Activated T-helper 2 cell treated with anti-CD3 and anti-CD28 coated beads, Interferon-gamma antibody, Interleukin-2, Interleukin-4, amounts not matched to agents 10 μg/mL and 5 μg/mL and 100 μg/mL, durations not matched to agents 14 hours and 24 hours and 36 hours (primary cell): Measurements from ENCODE around the gene PSRC1. TPM values are rescaled to one million over a fixed set of nuclear protein-coding genes. Genes with fewer than 3 reads are reported as not detected.

Source experiments
- DNase-seq: peaks from one replicate; pipeline ENCODE4 v3.0.0; 2021; ENCODE audit warnings: low spot score
- H3K27ac Mint-ChIP-seq: one replicate; pipeline ENCODE4 v1.8.0; 2021; ENCODE audit warnings: mixed read lengths
- H3K27me3 Mint-ChIP-seq: one replicate; pipeline ENCODE4 v1.8.0; 2021; ENCODE audit warnings: low read depth, mixed read lengths
- H3K36me3 Mint-ChIP-seq: one replicate; pipeline ENCODE4 v1.8.0; 2021; ENCODE audit warnings: low read depth, mixed read lengths
- H3K4me1 Mint-ChIP-seq: one replicate; pipeline ENCODE4 v1.8.0; 2021; ENCODE audit warnings: low read depth, mixed read lengths
- H3K4me3 Mint-ChIP-seq: one replicate; pipeline ENCODE4 v1.8.0; 2021; ENCODE audit warnings: low read depth, mild to moderate bottlenecking, moderate library complexity, mixed read lengths
- H3K9me3 Mint-ChIP-seq: one replicate; pipeline ENCODE4 v1.8.0; 2021; ENCODE audit warnings: mixed read lengths
- intact Hi-C: fragments of 100-400 bp; cut with micrococcal nuclease; formaldehyde crosslinking; loops from one replicate; pipeline ENCODE4 v1.15.1; 2023
- total RNA-seq: library from RNA; stranded (reverse); gene quantifications from 2 replicates; pipeline ENCODE4 v1.2.3, GENCODE V29; 2022

PSRC1 gene
- total RNA-seq, 1 donor from 2014 or later, result 7.8 TPM

DNA sequence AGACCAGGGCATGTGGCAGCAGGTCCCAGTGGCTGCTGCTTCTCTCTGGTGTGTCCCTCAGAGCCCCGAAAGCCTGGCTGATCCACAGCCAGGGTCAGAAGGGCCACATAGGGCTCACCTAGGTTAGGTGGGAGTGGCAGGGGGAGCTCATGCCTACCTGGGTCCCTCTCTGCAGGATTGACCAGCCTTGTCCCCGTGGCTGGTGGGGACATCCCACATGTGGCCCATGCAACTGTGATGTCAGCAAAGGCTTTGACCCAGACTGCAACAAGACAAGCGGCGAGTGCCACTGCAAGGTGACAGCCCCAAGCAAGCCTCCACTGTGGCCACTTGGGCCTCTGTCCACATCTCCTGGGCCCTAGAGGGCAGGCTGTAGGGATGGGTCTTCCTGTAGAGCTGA, 17.9 kb downstream of the PSRC1 start:
- no peak overlapping the region for H3K27ac Mint-ChIP-seq
- no peak for DNase-seq
- H3K9me3 Mint-ChIP-seq, result no peaks in the 10 kb centered on the region
- H3K36me3 Mint-ChIP-seq, result no peaks in the 10 kb centered on the region
- no peaks in the 10 kb centered on the region for H3K4me1 Mint-ChIP-seq
- no peaks in the 10 kb centered on the region for H3K27me3 Mint-ChIP-seq
- intact Hi-C loops, result no loop called here
- H3K4me3 Mint-ChIP-seq, result no peak overlapping the region

DNA sequence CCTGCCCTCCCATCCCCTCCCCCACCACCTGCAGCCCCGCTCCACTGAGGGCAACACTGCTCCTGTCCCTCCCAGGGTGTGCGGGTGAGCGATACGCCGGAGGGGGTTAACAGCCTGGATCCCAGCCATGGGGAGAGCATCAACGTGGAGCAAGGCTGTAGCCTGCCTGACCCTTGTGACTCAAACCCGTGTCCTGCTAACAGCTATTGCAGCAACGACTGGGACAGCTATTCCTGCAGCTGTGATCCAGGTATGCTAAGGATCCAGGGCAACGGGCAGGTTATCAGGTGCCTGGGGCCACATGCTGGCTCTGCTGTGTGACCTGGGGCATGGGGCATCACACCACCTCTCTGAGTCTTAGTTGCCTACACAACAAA, 18.6 kb downstream of the PSRC1 start:
- no peaks in the 10 kb centered on the region for H3K4me1 Mint-ChIP-seq
- no peaks in the 10 kb centered on the region for H3K36me3 Mint-ChIP-seq
- no peak overlapping the region for H3K4me3 Mint-ChIP-seq
- intact Hi-C loops, result no loop called here
- no peaks in the 10 kb centered on the region for H3K9me3 Mint-ChIP-seq
- H3K27me3 Mint-ChIP-seq, result no peaks in the 10 kb centered on the region
- H3K27ac Mint-ChIP-seq, result no peak overlapping the region
- DNase-seq, result no peak

DNA sequence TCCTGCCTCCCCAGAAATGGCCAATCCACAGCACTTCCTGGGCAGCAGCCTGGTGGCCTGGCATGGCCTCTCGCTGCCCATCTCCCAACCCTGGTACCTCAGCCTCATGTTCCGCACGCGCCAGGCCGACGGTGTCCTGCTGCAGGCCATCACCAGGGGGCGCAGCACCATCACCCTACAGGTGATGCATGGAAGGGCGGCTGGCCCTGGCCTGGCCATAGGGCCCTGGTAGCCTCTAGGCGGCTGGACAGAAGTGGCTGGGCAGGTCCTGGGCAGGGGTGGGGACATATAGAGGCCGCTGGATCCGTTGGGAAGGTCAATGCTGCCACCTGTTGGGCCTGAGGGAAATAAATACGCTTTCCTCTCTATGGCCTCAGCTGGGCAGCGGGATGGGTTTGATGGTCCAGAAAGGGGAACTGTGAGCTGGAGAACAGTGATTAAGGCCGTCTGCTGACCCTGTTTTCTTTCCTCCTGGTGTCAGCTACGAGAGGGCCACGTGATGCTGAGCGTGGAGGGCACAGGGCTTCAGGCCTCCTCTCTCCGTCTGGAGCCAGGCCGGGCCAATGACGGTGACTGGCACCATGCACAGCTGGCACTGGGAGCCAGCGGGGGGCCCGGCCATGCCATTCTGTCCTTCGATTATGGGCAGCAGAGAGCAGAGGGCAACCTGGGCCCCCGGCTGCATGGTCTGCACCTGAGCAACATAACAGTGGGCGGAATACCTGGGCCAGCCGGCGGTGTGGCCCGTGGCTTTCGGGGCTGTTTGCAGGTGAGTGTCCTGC, 19.2 kb downstream of the PSRC1 start:
- H3K27ac Mint-ChIP-seq, result no peak overlapping the region
- intact Hi-C loops, result loop anchor here (1.0 kb wide), 2 partner anchors 136 to 269 kb away; no protein-coding TSS in a partner anchor
- peak; percentile 74 for DNase-seq
- H3K36me3 Mint-ChIP-seq, result no peaks in the 10 kb centered on the region
- no peak overlapping the region for H3K4me3 Mint-ChIP-seq
- H3K9me3 Mint-ChIP-seq, result no peaks in the 10 kb centered on the region
- no peaks in the 10 kb centered on the region for H3K4me1 Mint-ChIP-seq
- no peaks in the 10 kb centered on the region for H3K27me3 Mint-ChIP-seq

DNA sequence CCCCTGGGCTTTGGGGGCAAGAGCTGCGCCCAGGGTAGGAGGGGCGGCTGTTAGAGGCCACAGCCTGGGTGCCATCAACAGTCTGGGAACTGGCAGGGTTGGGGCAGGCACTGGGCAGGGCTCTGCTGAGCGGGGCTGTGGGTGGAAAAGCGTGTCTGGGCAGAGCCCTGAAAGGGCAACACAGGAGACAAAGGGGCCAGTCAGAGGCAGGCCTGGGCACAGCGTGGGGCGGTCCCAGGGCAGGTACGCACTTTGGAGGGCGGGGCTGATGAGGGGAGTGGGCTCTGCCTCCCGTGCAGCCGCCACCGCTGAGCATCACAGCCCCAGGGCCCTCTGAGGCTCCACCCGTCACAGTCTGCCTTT, 19.7 kb downstream of the PSRC1 start:
- Mint-ChIP-seq H3K27ac (no peak overlapping the region), H3K27me3 (no peaks in the 10 kb centered on the region), H3K4me3 (no peak overlapping the region), H3K36me3 (no peaks in the 10 kb centered on the region), H3K9me3 (no peaks in the 10 kb centered on the region), H3K4me1 (no peaks in the 10 kb centered on the region)
- intact Hi-C loops, result loop anchor here (1.0 kb wide), 2 partner anchors 136 to 269 kb away; no protein-coding TSS in a partner anchor
- DNase-seq, result no peak

DNA sequence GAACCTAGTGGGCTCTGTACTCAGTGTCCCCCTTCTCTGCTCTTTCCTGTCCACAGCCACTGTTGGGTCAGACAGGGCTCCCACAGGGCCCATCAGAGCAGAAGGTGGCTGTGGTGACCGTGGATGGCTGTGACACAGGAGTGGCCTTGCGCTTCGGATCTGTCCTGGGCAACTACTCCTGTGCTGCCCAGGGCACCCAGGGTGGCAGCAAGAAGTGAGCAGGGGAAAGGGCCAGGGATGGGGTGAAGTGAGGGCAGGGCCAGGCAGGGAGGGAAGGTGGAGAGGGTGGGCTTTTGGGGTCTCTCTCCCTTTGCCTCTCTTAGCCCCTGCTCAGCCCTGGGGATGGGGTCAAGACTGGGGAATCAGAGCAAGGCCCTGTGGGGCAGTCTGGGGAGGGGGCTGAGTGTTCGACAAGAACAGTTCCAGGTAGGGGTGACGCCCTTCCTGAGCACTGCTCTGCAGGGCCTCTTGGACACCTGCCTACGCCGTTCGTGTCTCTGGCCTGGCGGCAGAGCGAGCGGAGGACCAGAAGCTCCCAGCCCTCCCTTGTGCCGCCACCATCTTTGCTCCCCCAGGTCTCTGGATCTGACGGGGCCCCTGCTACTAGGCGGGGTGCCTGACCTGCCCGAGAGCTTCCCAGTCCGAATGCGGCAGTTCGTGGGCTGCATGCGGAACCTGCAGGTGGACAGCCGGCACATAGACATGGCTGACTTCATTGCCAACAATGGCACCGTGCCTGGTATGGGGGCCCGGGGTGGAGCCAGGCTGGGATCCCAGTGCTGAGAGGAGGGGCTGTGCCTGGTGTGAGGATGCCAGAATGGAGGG, 20.5 kb downstream of the PSRC1 start:
- Mint-ChIP-seq H3K4me3 (no peak overlapping the region), H3K4me1 (no peaks in the 10 kb centered on the region), H3K36me3 (no peaks in the 10 kb centered on the region), H3K27ac (no peak overlapping the region), H3K9me3 (no peaks in the 10 kb centered on the region), H3K27me3 (no peaks in the 10 kb centered on the region)
- intact Hi-C loops, result loop anchor here (1.0 kb wide), 2 partner anchors 137 to 270 kb away; no protein-coding TSS in a partner anchor
- DNase-seq, result no peak

DNA sequence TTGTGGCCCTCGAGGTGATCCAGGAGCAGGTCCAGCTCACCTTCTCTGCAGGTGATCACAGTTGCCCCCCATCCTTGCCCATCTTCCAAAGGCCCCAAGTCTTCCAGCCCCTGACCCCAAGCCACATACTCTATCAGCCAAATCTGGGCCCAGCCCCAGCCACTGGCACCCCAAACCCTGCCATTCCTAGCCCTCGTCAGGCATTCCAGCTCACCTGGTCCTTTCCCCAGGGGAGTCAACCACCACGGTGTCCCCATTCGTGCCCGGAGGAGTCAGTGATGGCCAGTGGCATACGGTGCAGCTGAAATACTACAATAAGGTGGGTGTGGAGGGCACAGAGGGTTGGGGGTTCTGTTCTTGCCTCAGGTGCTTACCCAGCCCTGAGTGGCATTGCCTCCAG, 21.4 kb downstream of the PSRC1 start:
- H3K9me3 Mint-ChIP-seq, result no peaks in the 10 kb centered on the region
- no peaks in the 10 kb centered on the region for H3K4me1 Mint-ChIP-seq

DNA sequence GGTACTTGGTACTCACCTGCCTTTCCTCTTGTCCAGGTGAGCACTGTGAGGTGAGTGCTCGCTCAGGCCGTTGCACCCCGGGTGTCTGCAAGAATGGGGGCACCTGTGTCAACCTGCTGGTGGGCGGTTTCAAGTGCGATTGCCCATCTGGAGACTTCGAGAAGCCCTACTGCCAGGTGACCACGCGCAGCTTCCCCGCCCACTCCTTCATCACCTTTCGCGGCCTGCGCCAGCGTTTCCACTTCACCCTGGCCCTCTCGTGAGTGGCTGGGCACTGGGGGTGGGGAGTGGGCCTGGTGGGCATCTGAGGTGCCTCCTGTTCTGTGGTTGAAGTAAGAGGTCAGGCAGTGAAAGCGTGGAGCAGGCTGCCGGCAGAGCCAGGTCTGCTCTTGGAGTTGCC, 21.9 kb downstream of the PSRC1 start:
- Mint-ChIP-seq H3K4me3 (no peak overlapping the region), H3K4me1 (no peaks in the 10 kb centered on the region), H3K27me3 (no peaks in the 10 kb centered on the region), H3K27ac (no peak overlapping the region), H3K9me3 (no peaks in the 10 kb centered on the region), H3K36me3 (no peaks in the 10 kb centered on the region)
- intact Hi-C loops, result no loop called here
- no peak for DNase-seq

More for the DNA sequence above, 21.4 kb downstream of the PSRC1 start:
- no peak for DNase-seq
- intact Hi-C loops, result no loop called here
- H3K27ac Mint-ChIP-seq, result no peak overlapping the region
- H3K27me3 Mint-ChIP-seq, result no peaks in the 10 kb centered on the region
- no peaks in the 10 kb centered on the region for H3K36me3 Mint-ChIP-seq
- H3K4me3 Mint-ChIP-seq, result no peak overlapping the region

DNA sequence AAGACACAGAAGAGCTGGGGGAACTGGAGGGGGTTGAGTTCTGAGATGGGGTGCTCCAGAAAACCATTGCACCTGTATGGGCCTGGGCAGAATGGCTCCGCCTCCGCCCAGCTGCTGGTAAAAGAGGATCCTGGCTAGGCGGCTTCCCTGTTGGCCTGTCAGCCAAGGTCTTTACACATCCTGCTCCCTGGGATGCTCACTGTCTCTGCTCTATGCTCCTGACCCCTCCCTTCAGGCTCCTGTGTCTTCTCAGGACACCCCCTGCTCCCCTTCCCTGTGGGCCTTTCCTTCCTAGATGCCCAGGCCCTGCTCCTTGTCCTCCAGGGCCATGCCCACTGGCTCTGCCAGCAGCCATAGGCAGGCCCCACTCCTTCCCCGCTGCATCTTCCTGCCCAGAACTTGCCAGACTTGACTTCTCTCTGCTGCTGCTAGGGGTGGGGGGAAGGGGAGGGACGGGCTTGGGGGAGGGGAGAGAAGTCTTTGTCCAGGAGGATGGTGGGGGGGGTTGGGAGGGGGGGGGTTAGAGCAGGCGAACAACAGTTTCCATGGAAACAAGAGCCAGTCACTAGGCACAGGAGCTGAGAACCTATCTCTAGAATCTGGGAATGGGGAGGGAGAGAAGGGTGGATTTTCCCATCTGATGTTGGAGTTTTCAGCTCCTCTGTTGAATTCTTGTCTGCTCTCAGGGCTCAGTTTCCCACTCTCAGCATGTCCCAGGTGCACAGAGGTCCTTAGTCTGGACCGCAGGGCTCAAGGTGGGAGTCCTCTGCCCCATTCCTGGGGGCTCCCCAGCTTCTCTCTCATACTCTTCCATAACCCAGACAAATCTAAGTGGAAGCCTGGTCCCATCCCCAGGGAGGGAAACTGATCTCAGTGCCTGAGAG, 23.0 kb downstream of the PSRC1 start:
- intact Hi-C loops, result no loop called here
- Mint-ChIP-seq H3K27me3 (peaks cover 2% of the 10 kb centered on the region), H3K27ac (no peak overlapping the region), H3K9me3 (no peaks in the 10 kb centered on the region), H3K4me3 (no peak overlapping the region), H3K4me1 (no peaks in the 10 kb centered on the region), H3K36me3 (no peaks in the 10 kb centered on the region)
- no peak for DNase-seq

DNA sequence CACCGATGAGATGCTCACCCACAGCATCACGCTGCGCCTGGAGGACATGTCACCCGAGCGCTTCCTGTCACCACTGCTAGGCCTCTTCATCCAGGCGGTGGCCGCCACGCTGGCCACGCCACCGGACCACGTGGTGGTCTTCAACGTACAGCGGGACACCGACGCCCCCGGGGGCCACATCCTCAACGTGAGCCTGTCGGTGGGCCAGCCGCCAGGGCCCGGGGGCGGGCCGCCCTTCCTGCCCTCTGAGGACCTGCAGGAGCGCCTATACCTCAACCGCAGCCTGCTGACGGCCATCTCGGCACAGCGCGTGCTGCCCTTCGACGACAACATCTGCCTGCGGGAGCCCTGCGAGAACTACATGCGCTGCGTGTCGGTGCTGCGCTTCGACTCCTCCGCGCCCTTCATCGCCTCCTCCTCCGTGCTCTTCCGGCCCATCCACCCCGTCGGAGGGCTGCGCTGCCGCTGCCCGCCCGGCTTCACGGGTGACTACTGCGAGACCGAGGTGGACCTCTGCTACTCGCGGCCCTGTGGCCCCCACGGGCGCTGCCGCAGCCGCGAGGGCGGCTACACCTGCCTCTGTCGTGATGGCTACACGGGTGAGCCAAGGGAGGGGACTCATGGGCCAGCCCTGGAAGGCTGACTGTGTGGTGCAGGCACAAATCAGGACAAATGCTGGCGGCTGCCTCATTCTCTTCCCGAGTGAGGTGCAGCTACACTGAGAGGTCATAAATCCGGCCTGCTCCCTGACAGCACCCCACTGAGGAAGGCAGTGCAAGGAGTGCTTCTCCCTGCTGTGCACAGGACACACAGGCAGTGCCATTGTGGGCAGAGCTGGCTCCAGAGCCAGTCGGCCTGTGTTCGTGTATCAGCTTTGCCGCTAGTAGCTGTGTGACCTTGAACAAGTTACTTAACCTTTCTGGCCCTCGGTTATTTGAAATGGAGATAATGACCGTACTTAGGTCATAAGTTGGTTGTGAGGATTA, 24.2 kb downstream of the PSRC1 start:
- H3K4me1 Mint-ChIP-seq, result no peaks in the 10 kb centered on the region
- peaks cover 2% of the 10 kb centered on the region for H3K27me3 Mint-ChIP-seq
- no peak overlapping the region for H3K4me3 Mint-ChIP-seq
- H3K36me3 Mint-ChIP-seq, result no peaks in the 10 kb centered on the region
- DNase-seq, result no peak
- intact Hi-C loops, result no loop called here
- no peaks in the 10 kb centered on the region for H3K9me3 Mint-ChIP-seq
- H3K27ac Mint-ChIP-seq, result no peak overlapping the region

DNA sequence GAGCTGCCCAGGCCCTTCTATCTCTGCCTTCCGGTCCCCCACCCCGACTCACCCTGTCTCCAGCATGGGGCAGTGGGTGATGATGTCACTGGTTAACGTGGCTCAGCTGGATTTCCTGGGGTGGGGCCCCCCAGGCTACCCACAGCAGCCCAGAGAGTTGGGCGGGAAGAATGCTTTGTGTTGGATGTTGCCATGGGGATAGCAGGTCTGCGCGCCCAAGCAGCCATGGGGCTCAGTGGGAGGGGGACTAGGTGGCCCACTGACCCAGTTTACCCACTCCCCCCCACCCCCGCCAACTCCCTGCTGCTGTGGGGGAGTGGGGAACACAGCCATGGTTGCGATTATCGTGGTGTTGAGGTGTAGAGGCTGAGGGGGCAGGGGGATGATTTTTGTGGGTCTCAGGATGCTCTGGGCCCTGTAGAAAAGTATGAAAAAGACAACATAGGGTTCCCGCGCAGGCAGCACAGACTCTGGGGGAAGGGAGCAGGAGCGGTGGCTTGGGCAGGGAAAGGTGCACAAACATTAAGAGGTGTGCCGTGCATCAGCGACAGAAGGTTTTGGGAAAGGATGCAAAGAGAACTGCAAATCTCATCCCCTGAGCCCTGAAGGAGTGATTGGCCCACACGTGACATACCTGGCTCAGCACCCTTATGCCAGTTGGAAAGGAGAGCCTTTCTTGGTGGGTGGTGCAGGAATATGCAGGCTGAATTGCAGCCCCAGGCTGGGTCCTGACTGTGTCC, 25.1 kb downstream of the PSRC1 start:
- Mint-ChIP-seq H3K4me3 (no peak overlapping the region), H3K9me3 (no peaks in the 10 kb centered on the region), H3K36me3 (no peaks in the 10 kb centered on the region), H3K4me1 (no peaks in the 10 kb centered on the region), H3K27ac (no peak overlapping the region), H3K27me3 (peaks cover 2% of the 10 kb centered on the region)
- no peak for DNase-seq
- intact Hi-C loops, result no loop called here

DNA sequence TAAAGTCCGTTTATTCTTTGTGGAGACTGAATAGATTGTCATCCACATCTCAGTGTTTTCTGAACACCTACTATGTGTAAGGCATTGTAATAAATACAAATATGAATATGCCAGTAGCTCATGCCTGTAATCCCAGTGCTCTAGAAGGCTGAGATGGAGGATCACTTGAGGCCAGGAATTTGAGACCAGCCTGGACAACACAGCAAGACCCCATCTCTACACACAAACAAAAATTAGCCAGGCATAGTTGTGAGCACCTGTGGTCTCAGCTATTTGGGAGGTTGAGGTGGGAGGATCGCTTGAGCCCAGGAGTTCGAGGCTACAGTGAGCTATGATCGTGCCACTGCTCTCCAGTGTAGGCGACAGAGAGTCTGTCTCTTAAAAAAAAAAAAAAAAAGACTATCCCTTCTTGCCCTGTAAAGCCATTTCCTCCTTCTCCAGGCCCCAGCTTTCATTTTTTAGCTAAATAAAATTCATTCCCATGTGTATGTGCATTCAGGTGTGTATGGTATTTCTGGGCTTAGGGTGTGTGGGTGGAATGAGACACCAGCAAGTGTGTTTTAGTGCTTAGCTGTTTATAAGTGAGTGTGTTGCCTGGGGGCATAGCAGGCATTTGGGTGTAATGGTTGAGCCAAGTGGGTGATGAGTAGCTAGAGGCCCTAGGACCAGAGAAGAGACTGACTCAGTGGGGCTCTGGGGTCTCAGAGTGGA, 25.8 kb downstream of the PSRC1 start:
- Mint-ChIP-seq H3K9me3 (no peaks in the 10 kb centered on the region), H3K36me3 (no peaks in the 10 kb centered on the region), H3K27ac (no peak overlapping the region), H3K4me3 (no peak overlapping the region), H3K27me3 (peaks cover 2% of the 10 kb centered on the region), H3K4me1 (no peaks in the 10 kb centered on the region)
- no peak for DNase-seq
- intact Hi-C loops, result no loop called here
